ENCODE results near the gene CCDC106.

- TF ChIP-seq, protein P1, sequence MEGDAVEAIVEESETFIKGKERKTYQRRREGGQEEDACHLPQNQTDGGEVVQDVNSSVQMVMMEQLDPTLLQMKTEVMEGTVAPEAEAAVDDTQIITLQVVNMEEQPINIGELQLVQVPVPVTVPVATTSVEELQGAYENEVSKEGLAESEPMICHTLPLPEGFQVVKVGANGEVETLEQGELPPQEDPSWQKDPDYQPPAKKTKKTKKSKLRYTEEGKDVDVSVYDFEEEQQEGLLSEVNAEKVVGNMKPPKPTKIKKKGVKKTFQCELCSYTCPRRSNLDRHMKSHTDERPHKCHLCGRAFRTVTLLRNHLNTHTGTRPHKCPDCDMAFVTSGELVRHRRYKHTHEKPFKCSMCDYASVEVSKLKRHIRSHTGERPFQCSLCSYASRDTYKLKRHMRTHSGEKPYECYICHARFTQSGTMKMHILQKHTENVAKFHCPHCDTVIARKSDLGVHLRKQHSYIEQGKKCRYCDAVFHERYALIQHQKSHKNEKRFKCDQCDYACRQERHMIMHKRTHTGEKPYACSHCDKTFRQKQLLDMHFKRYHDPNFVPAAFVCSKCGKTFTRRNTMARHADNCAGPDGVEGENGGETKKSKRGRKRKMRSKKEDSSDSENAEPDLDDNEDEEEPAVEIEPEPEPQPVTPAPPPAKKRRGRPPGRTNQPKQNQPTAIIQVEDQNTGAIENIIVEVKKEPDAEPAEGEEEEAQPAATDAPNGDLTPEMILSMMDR (conservative IDR thresholded peaks at IDR 0.05; ENCODE audit: low read length), result no peak
- TF ChIP-seq EZH2phosphoT487 (IDR thresholded peaks at IDR 0.05; ENCODE audit: borderline replicate concordance), result no peak
Measured at GRCh38 chr19:55660991-55661390, 13.0 kb downstream of the CCDC106 start.

Data from Loucy (cell line).